Trophoblast cell (in vitro differentiated cells and primary cell): ENCODE results near the gene NCK2.

Source experiments
- DNase-seq, 2 donors: peaks; one replicate each; pipeline ENCODE4 v3.0.0-alpha.2; 2016
- H2AFZ ChIP-seq: 2 replicates; pipeline ENCODE4 v1.6.1; 2013; ENCODE audit warnings: low read length, moderate library complexity, mild to moderate bottlenecking; ENCODE audit not compliant: insufficient read depth, poor library complexity
- H2AK5ac ChIP-seq: 2 replicates; pipeline ENCODE4 v1.6.1; 2013; ENCODE audit warnings: mild to moderate bottlenecking, low read length
- H2BK120ac ChIP-seq: 2 replicates; pipeline ENCODE4 v1.6.1; 2013; ENCODE audit warnings: low read length, mild to moderate bottlenecking, moderate library complexity; ENCODE audit not compliant: insufficient read depth, poor library complexity
- H2BK12ac ChIP-seq: 2 replicates; pipeline ENCODE4 v1.6.1; 2013; ENCODE audit warnings: mild to moderate bottlenecking, low read length, moderate library complexity
- H2BK5ac ChIP-seq: 2 replicates; pipeline ENCODE4 v1.6.1; 2013; ENCODE audit warnings: low read length, low read depth, moderate library complexity, mild to moderate bottlenecking; ENCODE audit not compliant: poor library complexity
- H3K14ac ChIP-seq: 2 replicates; pipeline ENCODE4 v1.6.1; 2013; ENCODE audit warnings: mild to moderate bottlenecking, low read length
- H3K18ac ChIP-seq: 2 replicates; pipeline ENCODE4 v1.6.1; 2013; ENCODE audit warnings: mild to moderate bottlenecking, low read length
- H3K23ac ChIP-seq: 2 replicates; pipeline ENCODE4 v1.6.1; 2013; ENCODE audit warnings: low read length
- H3K27ac ChIP-seq: 2 replicates; pipeline ENCODE4 v1.5.1; 2013; ENCODE audit warnings: low read depth, mild to moderate bottlenecking, inconsistent platforms, low read length, moderate library complexity
- H3K27me3 ChIP-seq: 2 replicates; pipeline ENCODE4 v1.6.1; 2013; ENCODE audit warnings: inconsistent platforms, mild to moderate bottlenecking, low read length, moderate library complexity; ENCODE audit not compliant: insufficient read depth
- H3K36me3 ChIP-seq, 2 experiments: 1 replicate in 1 of 2; 2 replicates in 1 of 2; pipeline ENCODE4 v1.6.1; 2013; ENCODE audit warnings: low read length in 2 of 2, mild to moderate bottlenecking in 2 of 2, moderate library complexity in 1 of 2; ENCODE audit not compliant: insufficient read depth in 2 of 2, control insufficient read depth in 1 of 2
- H3K4ac ChIP-seq: 2 replicates; pipeline ENCODE4 v1.6.1; 2013; ENCODE audit warnings: low read depth, mild to moderate bottlenecking, low read length, moderate library complexity
- H3K4me1 ChIP-seq, 2 experiments: 1 replicate in 1 of 2; 2 replicates in 1 of 2; pipeline ENCODE4 v1.6.1; 2013; ENCODE audit warnings: low read length in 2 of 2, mild to moderate bottlenecking in 2 of 2, moderate library complexity in 1 of 2; ENCODE audit not compliant: insufficient read depth in 2 of 2, control insufficient read depth in 1 of 2
- H3K4me2 ChIP-seq: 2 replicates; pipeline ENCODE4 v1.6.1; 2013; ENCODE audit warnings: inconsistent platforms, mild to moderate bottlenecking, low read length, moderate library complexity
- H3K4me3 ChIP-seq: 2 replicates; pipeline ENCODE4 v1.5.1; 2013; ENCODE audit warnings: mild to moderate bottlenecking, low read depth, low read length, inconsistent platforms
- H3K79me1 ChIP-seq: one replicate; pipeline ENCODE4 v1.6.1; 2013; ENCODE audit warnings: low read length
- H3K79me2 ChIP-seq: 2 replicates; pipeline ENCODE4 v1.6.1; 2013; ENCODE audit warnings: low read length, mild to moderate bottlenecking; ENCODE audit not compliant: control insufficient read depth, insufficient read depth, poor library complexity
- H3K9ac ChIP-seq: 2 replicates; pipeline ENCODE4 v1.6.1; 2013; ENCODE audit warnings: mild to moderate bottlenecking, low read length
- H3K9me3 ChIP-seq: 2 replicates; pipeline ENCODE4 v1.6.1; 2013; ENCODE audit warnings: low read depth, mild to moderate bottlenecking, control low read depth, inconsistent platforms, low read length; ENCODE audit not compliant: insufficient read depth
- H4K12ac ChIP-seq: 2 replicates; pipeline ENCODE4 v1.6.1; 2013; ENCODE audit warnings: low read depth, mild to moderate bottlenecking, low read length, moderate library complexity
- H4K8ac ChIP-seq: 2 replicates; pipeline ENCODE4 v1.6.1; 2013; ENCODE audit warnings: low read depth, mild to moderate bottlenecking, low read length, moderate library complexity
- H4K91ac ChIP-seq: one replicate; pipeline ENCODE4 v1.6.1; 2013; ENCODE audit warnings: low read depth, mild to moderate bottlenecking, low read length, moderate library complexity
- WGBS: extraction: QIAGEN DNeasy Blood & Tissue Kit; methylation state at CpG from one replicate; pipeline ENCODE4 v1.1.7; 2013; ENCODE audit warnings: missing lambda C conversion rate; ENCODE audit not compliant: insufficient read length, insufficient coverage; ENCODE audit errors: extremely low coverage; 5-methylcytosine and 5-hydroxymethylcytosine counted together

The NCK2 gene

DNA sequence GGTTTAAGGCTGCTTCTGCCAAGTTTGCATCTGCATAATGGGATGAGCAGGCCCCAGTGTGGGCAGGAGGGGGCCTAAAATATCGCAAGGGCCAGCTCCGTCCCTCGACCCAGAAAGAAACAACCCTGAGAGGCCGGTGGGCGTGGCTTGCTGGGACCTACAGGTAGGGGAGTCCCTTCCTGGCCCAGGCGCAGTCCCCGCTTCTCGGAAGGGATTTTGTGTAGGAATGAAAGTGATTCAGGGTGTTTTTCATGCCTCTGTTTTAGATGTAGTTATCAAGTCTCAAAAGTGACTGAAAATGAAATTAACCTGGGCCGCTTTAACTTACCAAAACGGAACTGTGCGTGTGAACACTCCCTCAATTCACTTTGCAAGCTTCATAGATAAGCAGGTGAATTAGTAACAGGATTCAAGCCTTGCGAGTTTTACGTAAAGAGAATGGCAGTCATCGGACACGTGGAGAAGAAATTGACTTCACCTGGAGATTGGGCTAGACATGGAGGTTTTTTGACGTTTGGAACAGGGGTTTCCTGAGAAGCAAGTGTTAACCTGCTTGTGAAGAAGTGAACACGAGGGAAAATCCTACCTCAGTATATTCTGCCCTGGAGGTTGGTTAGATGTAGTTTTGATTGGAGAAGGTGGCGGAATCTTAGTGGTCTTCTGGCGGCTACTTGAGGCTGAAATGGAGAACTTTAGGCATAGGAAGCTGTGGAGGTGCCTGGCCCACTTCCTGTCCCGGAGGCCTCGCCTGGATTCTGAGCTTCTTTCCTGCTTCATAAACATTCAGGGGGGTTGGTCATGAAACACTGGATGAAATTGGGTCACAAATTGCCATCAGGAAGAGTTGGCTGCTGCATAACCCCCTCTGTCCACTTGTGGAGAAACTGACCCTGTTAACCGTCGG is 1.7 kb downstream of the NCK2 start:
- Histone ChIP-seq H4K91ac (no peak overlapping the region), H3K23ac (no peak overlapping the region), H4K12ac (no peak overlapping the region), H3K14ac (no peak overlapping the region), H3K9me3 (peaks cover 3% of the 10 kb centered on the region), H3K18ac (peak overlapping the region; percentile 14), H3K27ac (no peak overlapping the region), H2AFZ (no peak overlapping the region), H3K79me2 (peaks cover 29% of the 10 kb centered on the region), H4K8ac (no peak overlapping the region), H2BK12ac (no peak overlapping the region), H3K9ac (peak overlapping the region; percentile 60), H3K4me1 (peaks cover 13 to 18% of the 10 kb centered on the region in 2 experiments), H3K27me3 (no peaks in the 10 kb centered on the region), H3K4ac (peak overlapping the region; percentile 87), H3K79me1 (peaks cover 9% of the 10 kb centered on the region), H2BK120ac (no peak overlapping the region), H2BK5ac (no peak overlapping the region), H3K36me3 (peaks cover 5 to 8% of the 10 kb centered on the region in 2 experiments), H2AK5ac (no peak overlapping the region), H3K4me2 (peak overlapping the region; percentile 83), H3K4me3 (peak overlapping the region; percentile 97)
- peak; percentile 46 to 56 for DNase-seq
- no CpG with 5 or more reads among the region's 23 CpGs for WGBS

DNA sequence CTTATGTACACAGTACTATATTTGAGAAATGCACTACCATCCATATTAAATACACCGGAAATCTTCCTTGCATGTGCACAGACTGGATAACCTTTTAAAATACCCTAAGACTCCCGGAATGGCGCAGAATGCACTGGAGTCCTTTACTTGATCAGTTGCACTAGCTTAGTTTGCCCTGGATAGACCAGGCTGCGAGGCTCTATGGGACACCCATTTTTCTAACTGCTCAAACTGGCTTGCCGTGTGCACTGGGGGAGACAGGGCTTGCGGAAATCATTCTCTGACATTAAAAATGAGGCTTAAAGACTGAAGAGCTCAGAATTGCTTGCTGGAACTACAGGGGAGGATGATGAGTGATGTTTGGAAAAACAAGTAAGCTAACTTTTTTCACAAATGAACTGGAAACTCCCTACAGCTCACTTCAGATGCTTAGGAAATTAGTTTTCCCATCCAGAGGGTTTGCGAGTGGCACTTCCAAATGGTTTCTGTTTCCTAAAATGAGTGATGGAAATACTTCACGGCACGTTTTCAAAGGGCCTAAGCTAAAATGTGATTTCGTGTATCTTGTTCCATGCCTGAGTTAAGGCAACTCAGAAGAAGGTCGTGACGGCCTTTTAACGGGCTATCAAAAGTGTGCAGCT is 2.7 kb downstream of the NCK2 start:
- DNase-seq: no peak
- H3K4ac ChIP-seq: peak overlapping the region; percentile 64
- H2AFZ ChIP-seq: no peak overlapping the region
- WGBS: no CpG with 5 or more reads among the region's 13 CpGs
- H3K18ac ChIP-seq: no peak overlapping the region
- peaks cover 3% of the 10 kb centered on the region for H3K9me3 ChIP-seq
- no peak overlapping the region for H3K4me3 ChIP-seq
- no peak overlapping the region for H4K91ac ChIP-seq
- H2BK5ac ChIP-seq: no peak overlapping the region
- H4K8ac ChIP-seq: no peak overlapping the region
- peaks cover 31% of the 10 kb centered on the region for H3K79me2 ChIP-seq
- no peak overlapping the region for H2BK120ac ChIP-seq
- H3K27ac ChIP-seq: no peak overlapping the region
- no peak overlapping the region for H3K14ac ChIP-seq
- peaks cover 5 to 8% of the 10 kb centered on the region in 2 experiments for H3K36me3 ChIP-seq
- H3K9ac ChIP-seq: no peak overlapping the region
- no peak overlapping the region for H2AK5ac ChIP-seq
- peaks cover 9% of the 10 kb centered on the region for H3K79me1 ChIP-seq
- H3K27me3 ChIP-seq: no peaks in the 10 kb centered on the region
- no peak overlapping the region for H3K4me2 ChIP-seq
- no peak overlapping the region for H3K23ac ChIP-seq
- no peak overlapping the region for H2BK12ac ChIP-seq
- no peak overlapping the region for H4K12ac ChIP-seq
- peaks cover 13 to 18% of the 10 kb centered on the region in 2 experiments for H3K4me1 ChIP-seq

DNA sequence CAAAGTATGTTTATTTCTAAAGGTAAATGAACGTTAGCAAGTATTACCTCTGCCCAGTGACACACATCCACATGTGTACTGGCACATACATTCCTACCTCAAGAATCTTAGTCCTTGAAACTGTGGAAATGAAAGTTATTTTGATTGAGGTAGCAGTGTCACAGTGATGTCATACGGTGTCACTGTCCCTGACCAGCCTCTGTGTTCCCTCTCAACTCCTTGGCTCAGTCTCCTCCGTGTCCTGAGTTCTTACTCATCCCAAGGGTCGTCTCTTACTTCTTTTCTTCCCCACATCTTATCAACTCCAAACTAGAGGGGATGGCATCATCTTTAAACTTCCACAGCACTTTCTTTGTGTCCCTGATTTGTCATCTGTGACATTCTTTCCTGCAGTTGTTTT is 3.3 kb downstream of the NCK2 start:
- H4K8ac ChIP-seq: no peak overlapping the region
- no peaks in the 10 kb centered on the region for H3K27me3 ChIP-seq
- peak overlapping the region; percentile 43 for H3K4ac ChIP-seq
- H2AFZ ChIP-seq: no peak overlapping the region
- H4K91ac ChIP-seq: no peak overlapping the region
- H3K36me3 ChIP-seq: peaks cover 5 to 8% of the 10 kb centered on the region in 2 experiments
- H3K18ac ChIP-seq: no peak overlapping the region
- H2BK120ac ChIP-seq: no peak overlapping the region
- H3K14ac ChIP-seq: no peak overlapping the region
- peaks cover 3% of the 10 kb centered on the region for H3K9me3 ChIP-seq
- H3K79me2 ChIP-seq: peaks cover 31% of the 10 kb centered on the region
- WGBS: no CpG with 5 or more reads among the region's 4 CpGs
- no peak overlapping the region for H2BK5ac ChIP-seq
- H3K23ac ChIP-seq: no peak overlapping the region
- H2BK12ac ChIP-seq: no peak overlapping the region
- peaks cover 9% of the 10 kb centered on the region for H3K79me1 ChIP-seq
- no peak overlapping the region for H4K12ac ChIP-seq
- H3K4me2 ChIP-seq: no peak overlapping the region
- H3K27ac ChIP-seq: no peak overlapping the region
- peaks cover 13 to 18% of the 10 kb centered on the region in 2 experiments for H3K4me1 ChIP-seq
- no peak for DNase-seq
- no peak overlapping the region for H3K4me3 ChIP-seq
- H3K9ac ChIP-seq: no peak overlapping the region
- no peak overlapping the region for H2AK5ac ChIP-seq

DNA sequence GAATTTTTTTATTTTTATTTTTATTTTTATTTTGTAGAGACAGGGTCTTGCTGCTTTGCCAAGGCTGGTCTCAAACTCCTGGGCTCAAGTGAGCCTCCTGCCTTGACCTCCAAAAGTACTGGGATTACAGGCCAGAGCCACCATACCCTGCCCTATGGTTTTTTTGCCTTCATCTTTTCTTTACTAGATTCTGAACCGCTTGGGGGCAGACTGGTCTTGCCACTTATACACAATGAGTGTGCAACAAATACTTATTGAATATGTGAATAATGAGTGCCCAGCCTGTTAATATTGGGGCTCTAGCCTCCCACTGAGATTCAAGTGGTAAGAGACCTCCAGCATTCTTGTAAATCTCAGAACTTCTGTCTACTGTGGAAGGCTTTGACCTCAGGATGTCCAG is 3.9 kb downstream of the NCK2 start:
- Histone ChIP-seq H3K27me3 (no peaks in the 10 kb centered on the region), H3K4me3 (no peak overlapping the region), H3K23ac (no peak overlapping the region), H4K91ac (no peak overlapping the region), H3K4me1 (peaks cover 18% of the 10 kb centered on the region in 2 experiments), H2AK5ac (no peak overlapping the region), H2BK12ac (no peak overlapping the region), H3K27ac (no peak overlapping the region), H3K79me2 (peaks cover 36% of the 10 kb centered on the region), H2AFZ (no peak overlapping the region), H3K4me2 (no peak overlapping the region), H3K36me3 (peaks cover 5 to 12% of the 10 kb centered on the region in 2 experiments), H3K9ac (no peak overlapping the region), H3K4ac (peak overlapping the region; percentile 57), H3K9me3 (peaks cover 3% of the 10 kb centered on the region), H3K14ac (no peak overlapping the region), H4K12ac (no peak overlapping the region), H4K8ac (no peak overlapping the region), H3K18ac (no peak overlapping the region), H2BK120ac (no peak overlapping the region), H3K79me1 (peaks cover 9% of the 10 kb centered on the region), H2BK5ac (no peak overlapping the region)
- no CpG with 5 or more reads among the region's 1 CpG for WGBS
- no peak for DNase-seq
